OCI-LY3 (cell line): ENCODE data around the gene CACNB1.

Source experiments
- H2AFZ ChIP-seq: fragments of 200-600, 300-600 bp; shearing (Covaris generic); 2 replicates; pipeline ENCODE4 v1.6.0; 2014; ENCODE audit warnings: antibody characterized with exemption, low read depth, low read length
- H3K27ac ChIP-seq: fragments of 200-600, 300-600 bp; sonication (generic); 2 replicates; pipeline ENCODE4 v1.5.1; 2014; ENCODE audit warnings: mild to moderate bottlenecking, low read length, moderate library complexity, mixed read lengths
- H3K27me3 ChIP-seq: fragments of 200-600, 300-600 bp; sonication (generic); 2 replicates; pipeline ENCODE4 v1.6.1; 2014; ENCODE audit warnings: low read depth, low read length, mixed read lengths
- H3K36me3 ChIP-seq: fragments of 200-600, 300-600 bp; sonication (generic); replicated peaks from 2 replicates; pipeline ENCODE3; 2014; ENCODE audit warnings: low read depth, low read length, mixed read lengths
- H3K4me1 ChIP-seq: fragments of 300-600, 200-600 bp; sonication (generic); 2 replicates; pipeline ENCODE4 v1.6.1; 2014; ENCODE audit warnings: low read length, mixed read lengths
- H3K4me2 ChIP-seq: fragments of 200-600, 300-600 bp; sonication (generic); 2 replicates; pipeline ENCODE4 v1.6.1; 2014; ENCODE audit warnings: low read length, mixed read lengths
- H3K4me3 ChIP-seq: fragments of 300-600, 200-600 bp; sonication (generic); 2 replicates; pipeline ENCODE4 v1.5.1; 2014; ENCODE audit warnings: antibody characterized with exemption, mild to moderate bottlenecking, low read length, moderate library complexity
- H3K79me2 ChIP-seq: fragments of 300-600, 200-600 bp; shearing (Covaris generic); 2 replicates; pipeline ENCODE4 v1.6.1; 2014; ENCODE audit warnings: mild to moderate bottlenecking, low read length, mixed read lengths
- H3K9ac ChIP-seq: fragments of 300-600, 200-600 bp; shearing (Covaris generic); 2 replicates; pipeline ENCODE4 v1.6.0; 2014; ENCODE audit warnings: mild to moderate bottlenecking, low read length, moderate library complexity
- H3K9me3 ChIP-seq: fragments of 200-600, 300-600 bp; shearing (Covaris generic); 2 replicates; pipeline ENCODE4 v1.6.1; 2014; ENCODE audit warnings: low read length, mixed read lengths; ENCODE audit not compliant: insufficient read depth
- H4K20me1 ChIP-seq: fragments of 200-600, 300-600 bp; sonication (generic); 2 replicates; pipeline ENCODE4 v1.6.1; 2016; ENCODE audit warnings: low read length, mixed read lengths; ENCODE audit not compliant: insufficient read depth
- EZH2phosphoT487 ChIP-seq: fragments of 200-600 bp; shearing (Covaris generic); IDR thresholded peaks from 2 replicates; pipeline ENCODE4 v1.6.1; 2018; ENCODE audit warnings: antibody characterized with exemption, mixed run types, low read depth
- TF ChIP-seq, protein P1 (sequence below): fragments of 200-600, 300-600 bp; sonication (generic); IDR thresholded peaks from 2 replicates; pipeline ENCODE4 v1.5.1; 2014; ENCODE audit warnings: antibody characterized with exemption, low read length, low read depth

Gene CACNB1

DNA sequence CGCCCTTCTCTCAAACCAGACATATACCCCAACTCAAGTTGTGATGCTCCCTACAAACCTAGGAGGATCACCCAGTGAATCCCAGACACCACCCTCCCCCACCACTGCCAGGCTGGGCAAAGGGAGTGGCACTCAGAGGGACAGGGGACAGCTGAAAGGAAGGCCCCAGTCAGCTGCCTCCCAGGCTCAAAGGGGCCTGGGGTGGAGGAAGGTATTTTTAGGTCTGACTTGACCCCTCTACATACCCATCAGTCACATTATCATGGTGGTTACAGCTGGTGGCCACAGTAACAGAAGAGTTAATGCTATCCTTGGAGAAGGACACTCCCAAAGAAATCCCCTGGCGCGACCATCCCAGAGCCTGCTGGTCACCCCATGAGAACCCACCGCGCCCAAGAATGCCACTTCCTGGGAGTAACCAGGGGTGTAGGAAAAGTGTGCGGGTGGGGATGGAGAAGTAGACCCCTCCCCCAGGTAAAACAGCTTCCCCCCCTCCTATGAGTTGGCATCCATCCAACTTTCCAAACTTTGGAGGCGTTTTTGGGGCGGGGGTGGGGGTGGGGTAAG is 1.1 kb downstream of the CACNB1 start:
- H2AFZ ChIP-seq = no peak overlapping the region
- peak overlapping the region; percentile 79 for H3K4me3 ChIP-seq
- H3K27ac ChIP-seq = no peak overlapping the region
- H4K20me1 ChIP-seq = no peaks in the 10 kb centered on the region
- H3K36me3 ChIP-seq = peaks cover 9% of the 10 kb centered on the region
- no peak for TF ChIP-seq EZH2phosphoT487
- TF ChIP-seq, protein P1, sequence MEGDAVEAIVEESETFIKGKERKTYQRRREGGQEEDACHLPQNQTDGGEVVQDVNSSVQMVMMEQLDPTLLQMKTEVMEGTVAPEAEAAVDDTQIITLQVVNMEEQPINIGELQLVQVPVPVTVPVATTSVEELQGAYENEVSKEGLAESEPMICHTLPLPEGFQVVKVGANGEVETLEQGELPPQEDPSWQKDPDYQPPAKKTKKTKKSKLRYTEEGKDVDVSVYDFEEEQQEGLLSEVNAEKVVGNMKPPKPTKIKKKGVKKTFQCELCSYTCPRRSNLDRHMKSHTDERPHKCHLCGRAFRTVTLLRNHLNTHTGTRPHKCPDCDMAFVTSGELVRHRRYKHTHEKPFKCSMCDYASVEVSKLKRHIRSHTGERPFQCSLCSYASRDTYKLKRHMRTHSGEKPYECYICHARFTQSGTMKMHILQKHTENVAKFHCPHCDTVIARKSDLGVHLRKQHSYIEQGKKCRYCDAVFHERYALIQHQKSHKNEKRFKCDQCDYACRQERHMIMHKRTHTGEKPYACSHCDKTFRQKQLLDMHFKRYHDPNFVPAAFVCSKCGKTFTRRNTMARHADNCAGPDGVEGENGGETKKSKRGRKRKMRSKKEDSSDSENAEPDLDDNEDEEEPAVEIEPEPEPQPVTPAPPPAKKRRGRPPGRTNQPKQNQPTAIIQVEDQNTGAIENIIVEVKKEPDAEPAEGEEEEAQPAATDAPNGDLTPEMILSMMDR = no peak
- H3K4me2 ChIP-seq = peak overlapping the region; percentile 99
- peak overlapping the region; percentile 36; the same call in 1 of the 2 replicates for H3K9ac ChIP-seq
- H3K79me2 ChIP-seq = peaks cover 27% of the 10 kb centered on the region
- H3K9me3 ChIP-seq = no peaks in the 10 kb centered on the region
- peaks cover 23% of the 10 kb centered on the region for H3K4me1 ChIP-seq
- H3K27me3 ChIP-seq = no peaks in the 10 kb centered on the region

DNA sequence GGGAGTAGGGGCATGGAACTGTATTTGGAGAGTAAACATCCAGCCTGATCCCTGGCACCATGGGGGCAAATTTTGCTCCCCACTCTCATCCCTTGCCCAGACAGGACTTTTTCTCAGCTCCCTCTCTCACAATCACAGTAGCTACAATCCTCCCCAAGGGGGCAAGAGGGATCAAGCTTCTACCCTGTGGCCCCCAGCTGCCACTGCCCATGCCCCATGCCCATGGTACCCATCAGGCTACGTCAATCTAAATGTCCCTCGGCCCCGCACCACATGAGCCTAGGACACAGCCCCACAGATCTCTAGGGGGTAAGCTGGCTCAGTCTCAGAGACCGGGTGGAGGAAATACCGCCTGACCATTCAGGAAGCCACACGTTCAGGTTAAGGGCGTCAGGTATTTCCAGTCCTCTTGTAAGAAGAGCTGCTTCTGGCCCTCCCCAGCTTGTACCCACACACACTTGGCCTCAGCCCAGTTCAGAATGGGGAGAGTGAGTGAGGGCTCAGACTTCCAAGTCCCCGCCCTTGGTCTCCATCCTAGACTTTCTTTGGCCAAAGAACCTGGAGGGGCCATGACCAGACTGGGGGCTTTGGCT is 1.8 kb downstream of the CACNB1 start:
- H3K4me2 ChIP-seq = no peak overlapping the region

DNA sequence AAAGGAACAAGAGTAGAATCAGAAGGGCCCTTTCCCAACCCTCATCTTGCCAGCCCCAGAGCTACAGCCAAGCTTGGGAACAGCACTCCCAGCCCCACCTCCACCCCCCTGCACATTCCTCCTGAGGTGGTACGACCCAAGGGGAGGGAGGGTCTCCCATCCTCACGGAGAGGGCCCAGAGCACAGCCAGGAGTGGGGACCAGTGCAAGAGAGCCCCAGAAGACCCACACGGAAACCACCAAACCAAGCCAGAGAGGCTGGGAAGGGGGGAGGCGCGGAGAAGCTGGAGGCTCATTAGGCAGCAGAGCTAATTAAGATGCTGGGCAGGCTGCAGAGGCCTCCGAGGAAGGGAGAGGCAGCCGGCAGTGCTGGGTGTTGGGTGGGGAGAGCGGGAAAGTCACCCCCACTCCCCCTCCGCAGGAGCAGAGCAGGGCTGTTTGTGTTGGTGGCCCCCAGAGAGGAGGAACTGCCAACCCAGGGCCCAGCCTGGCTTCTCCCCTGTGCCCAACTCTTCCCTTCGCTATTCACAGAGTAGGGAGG is 2.4 kb downstream of the CACNB1 start:
- Histone ChIP-seq H3K9me3 (no peaks in the 10 kb centered on the region), H2AFZ (no peak overlapping the region), H3K4me2 (no peak overlapping the region), H3K9ac (no peak overlapping the region), H3K4me3 (no peak overlapping the region), H3K27ac (no peak overlapping the region), H3K36me3 (no peaks in the 10 kb centered on the region), H3K4me1 (peaks cover 18% of the 10 kb centered on the region), H3K79me2 (peaks cover 14% of the 10 kb centered on the region), H3K27me3 (no peaks in the 10 kb centered on the region), H4K20me1 (no peaks in the 10 kb centered on the region)
- TF ChIP-seq, protein P1 = no peak
- no peak for TF ChIP-seq EZH2phosphoT487

More for the DNA sequence above, 1.8 kb downstream of the CACNB1 start:
- Histone ChIP-seq H3K27ac (no peak overlapping the region), H2AFZ (no peak overlapping the region), H4K20me1 (no peaks in the 10 kb centered on the region), H3K9ac (no peak overlapping the region), H3K27me3 (no peaks in the 10 kb centered on the region), H3K36me3 (peaks cover 3% of the 10 kb centered on the region), H3K4me3 (no peak overlapping the region), H3K4me1 (peaks cover 18% of the 10 kb centered on the region), H3K9me3 (no peaks in the 10 kb centered on the region), H3K79me2 (peaks cover 20% of the 10 kb centered on the region)
- TF ChIP-seq, protein P1 = no peak
- no peak for TF ChIP-seq EZH2phosphoT487

DNA sequence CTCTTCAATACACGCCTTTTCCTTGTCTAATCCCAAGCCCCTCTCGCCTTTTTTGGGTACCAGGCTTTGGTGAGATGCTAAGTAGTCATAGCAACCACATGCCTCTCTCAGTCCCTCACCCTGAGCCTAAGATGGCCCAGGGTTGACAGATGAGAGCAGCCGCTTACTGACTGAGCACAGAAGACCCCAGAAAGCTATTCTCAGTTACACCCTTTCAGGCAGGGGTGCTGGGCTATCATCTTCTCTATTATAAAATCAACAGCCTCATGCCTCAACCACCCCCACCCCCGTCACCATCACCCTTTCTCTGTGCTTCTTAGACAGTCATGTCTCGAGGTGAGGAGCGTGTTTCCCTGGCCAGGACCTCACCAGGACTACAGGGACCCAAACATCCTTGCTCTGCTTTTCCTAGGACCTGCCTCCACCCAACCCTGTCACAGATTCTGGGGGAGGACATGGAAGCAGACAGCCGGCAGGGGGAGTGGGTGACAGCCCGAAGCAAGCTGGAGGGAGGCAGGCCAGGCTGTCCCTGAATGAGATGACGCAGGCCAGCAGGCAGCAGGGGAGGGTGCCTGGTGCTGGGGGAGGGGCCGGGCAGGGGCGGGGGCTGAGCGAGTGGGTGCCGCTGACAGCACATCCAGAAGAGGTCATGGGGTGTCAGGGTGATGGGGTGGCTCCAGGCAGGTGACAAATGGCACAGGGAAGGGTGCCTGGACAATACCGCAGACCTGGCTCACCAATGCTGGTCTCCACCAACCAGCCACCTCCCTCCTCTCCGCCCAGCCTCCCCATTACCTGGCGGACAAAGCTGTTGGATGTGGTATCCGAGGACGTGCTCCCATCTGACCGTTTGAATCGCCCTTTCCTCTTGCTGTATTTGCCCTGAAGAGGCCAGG is 3.1 kb downstream of the CACNB1 start:
- Histone ChIP-seq H3K4me2 (no peak overlapping the region), H3K4me1 (peaks cover 18% of the 10 kb centered on the region), H2AFZ (no peak overlapping the region), H3K27me3 (no peaks in the 10 kb centered on the region), H4K20me1 (no peaks in the 10 kb centered on the region), H3K9me3 (no peaks in the 10 kb centered on the region), H3K79me2 (peaks cover 13% of the 10 kb centered on the region), H3K4me3 (no peak overlapping the region), H3K9ac (no peak overlapping the region), H3K36me3 (no peaks in the 10 kb centered on the region), H3K27ac (no peak overlapping the region)
- TF ChIP-seq, protein P1 = 0 out of 2 replicates have a peak, but pooled peaks have one; percentile 13
- no peak for TF ChIP-seq EZH2phosphoT487
